Astrocyte (in vitro differentiated cells and primary cell): ENCODE results near the gene IQSEC2. TPM values are rescaled to one million over a fixed set of nuclear protein-coding genes. Genes with fewer than 3 reads are reported as not detected.

Experiments
- DNase-seq: peaks from one replicate; pipeline ENCODE4 v3.0.0-alpha.2; 2010; ENCODE audit warnings: low read depth
- FAIRE-seq: peaks from 2 replicates; lab custom pipeline; 2011; peaks lifted over from hg19 to GRCh38; lab: Jason Lieb, UNC
- H2AFZ ChIP-seq: 2 replicates; pipeline ENCODE4 v1.6.0; 2012; ENCODE audit warnings: low read depth, low read length, inconsistent platforms
- H3K27ac ChIP-seq: 2 replicates; pipeline ENCODE4 v1.5.1; 2011; ENCODE audit warnings: low read depth, low read length, inconsistent platforms
- H3K27me3 ChIP-seq: 2 replicates; pipeline ENCODE4 v1.6.0; 2011; ENCODE audit warnings: low read length, inconsistent platforms; ENCODE audit not compliant: insufficient read depth
- H3K36me3 ChIP-seq: 2 replicates; pipeline ENCODE4 v1.5.1; 2011; ENCODE audit warnings: low read length, inconsistent platforms; ENCODE audit not compliant: insufficient read depth
- H3K4me1 ChIP-seq: 2 replicates; pipeline ENCODE4 v1.5.1; 2011; ENCODE audit warnings: low read length, inconsistent platforms; ENCODE audit not compliant: insufficient read depth
- H3K4me2 ChIP-seq: 2 replicates; pipeline ENCODE4 v1.6.0; 2012; ENCODE audit warnings: low read length, inconsistent platforms
- H3K4me3 ChIP-seq: 2 replicates; pipeline ENCODE4 v1.5.1; 2011; ENCODE audit warnings: low read depth, mild to moderate bottlenecking, low read length, inconsistent platforms; ENCODE audit not compliant: insufficient read depth
- H3K79me2 ChIP-seq: 2 replicates; pipeline ENCODE4 v1.6.0; 2012; ENCODE audit warnings: mild to moderate bottlenecking, low read length, inconsistent platforms; ENCODE audit not compliant: insufficient read depth
- H3K9ac ChIP-seq: 2 replicates; pipeline ENCODE4 v1.6.0; 2012; ENCODE audit warnings: mild to moderate bottlenecking, low read length, inconsistent platforms
- H3K9me3 ChIP-seq: 2 replicates; pipeline ENCODE4 v1.5.1; 2012; ENCODE audit warnings: low read depth, mild to moderate bottlenecking, low read length, inconsistent platforms; ENCODE audit not compliant: insufficient read depth
- H4K20me1 ChIP-seq: 2 replicates; pipeline ENCODE4 v1.6.0; 2012; ENCODE audit warnings: low read length, inconsistent platforms; ENCODE audit not compliant: insufficient read depth
- H3K27ac Mint-ChIP-seq: one replicate; pipeline ENCODE4 v1.8.0; 2021; ENCODE audit warnings: mild to moderate bottlenecking, mixed read lengths; ENCODE audit not compliant: unreplicated experiment
- H3K27me3 Mint-ChIP-seq: one replicate; pipeline ENCODE4 v1.8.0; 2021; ENCODE audit warnings: low read depth, mixed read lengths; ENCODE audit not compliant: unreplicated experiment
- H3K36me3 Mint-ChIP-seq: one replicate; pipeline ENCODE4 v1.8.0; 2021; ENCODE audit warnings: low read depth, mixed read lengths; ENCODE audit not compliant: unreplicated experiment
- H3K4me1 Mint-ChIP-seq: one replicate; pipeline ENCODE4 v1.8.0; 2021; ENCODE audit warnings: low read depth, mixed read lengths; ENCODE audit not compliant: unreplicated experiment
- H3K4me3 Mint-ChIP-seq: one replicate; pipeline ENCODE4 v1.8.0; 2021; ENCODE audit warnings: mild to moderate bottlenecking, moderate library complexity, mixed read lengths; ENCODE audit not compliant: unreplicated experiment
- H3K9me3 Mint-ChIP-seq: one replicate; pipeline ENCODE4 v1.8.0; 2021; ENCODE audit warnings: mild to moderate bottlenecking, mixed read lengths; ENCODE audit not compliant: unreplicated experiment
- CTCF ChIP-seq: IDR thresholded peaks from 2 replicates; pipeline ENCODE4 v1.5.1; 2011; ENCODE audit warnings: low read depth, mild to moderate bottlenecking, inconsistent platforms, low read length, moderate library complexity; ENCODE audit not compliant: insufficient read depth
- EZH2 ChIP-seq: IDR thresholded peaks from 2 replicates; pipeline ENCODE4 v1.6.1; 2012; ENCODE audit warnings: mild to moderate bottlenecking, low read length, inconsistent platforms; ENCODE audit not compliant: insufficient read depth
- total RNA-seq: library from RNA; stranded (reverse); gene quantifications from 2 replicates; pipeline ENCODE4 v1.2.1, GENCODE V29; 2021

The IQSEC2 gene
- total RNA-seq, 1 donor from 2014 or later, result 8.2 TPM

GRCh38 chrX:53317365-53318069, 36.1 kb upstream of the IQSEC2 start:
- no peaks in the 10 kb centered on the region for H3K36me3 ChIP-seq
- H3K27me3 ChIP-seq, result peaks cover 20% of the 10 kb centered on the region
- H3K9ac ChIP-seq, result no peak overlapping the region
- FAIRE-seq (peak; percentile 99), DNase-seq (peak; percentile 8)
- H3K4me1 ChIP-seq, result peaks cover 9% of the 10 kb centered on the region
- Mint-ChIP-seq H3K36me3 (no peaks in the 10 kb centered on the region), H3K27ac (no peak overlapping the region), H3K27me3 (peaks cover 35% of the 10 kb centered on the region), H3K9me3 (no peaks in the 10 kb centered on the region), H3K4me1 (peaks cover 2% of the 10 kb centered on the region), H3K4me3 (no peak overlapping the region)
- no peak overlapping the region for H3K4me2 ChIP-seq
- no peak overlapping the region for H2AFZ ChIP-seq
- TF ChIP-seq EZH2 (no peak), CTCF (peak; percentile 33)
- H3K4me3 ChIP-seq, result no peak overlapping the region
- H3K27ac ChIP-seq, result no peak overlapping the region
- H3K79me2 ChIP-seq, result no peaks in the 10 kb centered on the region
- peaks cover 4% of the 10 kb centered on the region for H4K20me1 ChIP-seq
- H3K9me3 ChIP-seq, result no peaks in the 10 kb centered on the region

GRCh38 chrX:53316860-53317237, 35.5 kb upstream of the IQSEC2 start:
- Mint-ChIP-seq H3K4me1 (peaks cover 2% of the 10 kb centered on the region), H3K27ac (no peak overlapping the region), H3K27me3 (peaks cover 32% of the 10 kb centered on the region), H3K36me3 (no peaks in the 10 kb centered on the region), H3K4me3 (no peak overlapping the region), H3K9me3 (no peaks in the 10 kb centered on the region)
- Histone ChIP-seq H3K4me2 (no peak overlapping the region), H3K9ac (no peak overlapping the region), H3K27me3 (peaks cover 14% of the 10 kb centered on the region), H3K4me1 (peaks cover 9% of the 10 kb centered on the region), H3K36me3 (no peaks in the 10 kb centered on the region), H4K20me1 (peaks cover 4% of the 10 kb centered on the region), H3K79me2 (no peaks in the 10 kb centered on the region), H3K9me3 (no peaks in the 10 kb centered on the region), H3K4me3 (no peak overlapping the region), H2AFZ (no peak overlapping the region), H3K27ac (no peak overlapping the region)
- TF ChIP-seq EZH2 (no peak), CTCF (no peak)
- DNase-seq, result no peak
- FAIRE-seq, result no peak
